ENCODE results near the gene SORCS1.

The SORCS1 gene

DNA sequence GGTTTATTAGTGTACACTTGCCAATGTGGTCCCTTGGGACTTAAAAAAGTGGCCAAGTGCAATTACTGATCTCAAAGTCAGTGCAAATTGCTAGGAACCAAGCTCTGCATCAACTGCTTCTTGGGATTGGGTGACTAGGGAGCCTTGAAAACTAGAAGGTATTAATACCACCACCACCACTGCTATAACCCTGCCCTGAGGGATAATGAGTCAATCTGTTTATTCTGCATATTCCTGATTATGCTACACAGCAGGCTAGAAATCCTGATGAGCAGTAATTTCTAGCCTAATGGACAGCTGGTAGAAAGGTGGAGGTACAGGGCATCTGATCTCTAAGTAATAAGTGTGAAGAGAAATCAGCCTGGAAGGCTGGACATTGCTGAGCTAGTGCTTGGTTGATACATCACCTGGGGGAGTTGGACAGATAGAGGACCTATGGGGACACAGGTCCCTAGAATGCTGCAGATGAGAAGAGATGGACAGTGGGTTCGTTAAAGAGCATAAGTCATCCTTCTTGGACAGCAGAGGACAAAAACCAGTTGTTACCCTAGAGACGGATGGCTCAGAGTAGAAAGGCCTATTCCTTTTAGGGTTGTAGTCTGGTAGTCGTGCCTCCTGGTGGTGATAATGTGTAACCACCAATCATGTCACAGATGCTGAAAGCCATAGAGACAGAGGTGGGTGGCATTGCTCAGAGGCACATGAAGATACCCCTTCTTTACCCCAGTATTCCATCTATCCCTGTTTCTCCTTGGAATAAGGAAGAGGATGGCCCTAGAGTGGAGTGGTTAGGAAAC is 554.8 kb downstream of the SORCS1 start:
- no peak for DNase-seq (ENCODE audit: low read depth, low spot score)
- Histone ChIP-seq H3K36me3 (ENCODE audit: insufficient read depth, low read length) (no peaks in the 10 kb centered on the region), H3K9me3 (ENCODE audit: low read depth, low read length) (no peaks in the 10 kb centered on the region), H3K27ac (no peak overlapping the region), H3K9ac (ENCODE audit: insufficient read length) (no peak overlapping the region), H3K4me3 (no peak overlapping the region)
- TF ChIP-seq EZH2 (IDR thresholded peaks at IDR 0.05) (no peak), POLR2AphosphoS5 (IDR thresholded peaks at IDR 0.05; ENCODE audit: borderline replicate concordance, low read depth, low read length) (no peak), FOXP2 (optimal IDR thresholded peaks at IDR 0.05; ENCODE audit: control extremely low read depth, extremely low read length, insufficient read depth) (no peak)

DNA sequence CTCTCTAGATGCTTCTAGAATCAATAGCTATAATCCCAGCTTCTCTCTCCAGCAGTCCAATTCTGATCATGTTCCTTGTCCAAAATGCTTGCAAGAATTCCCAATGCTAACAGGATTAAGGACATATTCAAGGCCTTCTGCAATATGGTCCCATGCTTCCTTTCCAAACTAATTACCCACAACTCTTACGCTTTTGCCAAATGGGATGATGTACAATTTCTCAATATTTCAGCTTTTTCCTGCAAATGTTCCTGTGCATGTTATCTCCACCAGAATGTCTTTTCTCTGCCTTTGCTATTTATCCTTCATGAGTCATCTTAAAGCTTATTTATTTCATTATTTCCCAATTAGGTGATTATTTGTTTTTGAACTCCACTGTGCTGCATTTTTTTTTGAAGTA is 556.4 kb downstream of the SORCS1 start:
- H3K27ac ChIP-seq, result no peak overlapping the region

DNA sequence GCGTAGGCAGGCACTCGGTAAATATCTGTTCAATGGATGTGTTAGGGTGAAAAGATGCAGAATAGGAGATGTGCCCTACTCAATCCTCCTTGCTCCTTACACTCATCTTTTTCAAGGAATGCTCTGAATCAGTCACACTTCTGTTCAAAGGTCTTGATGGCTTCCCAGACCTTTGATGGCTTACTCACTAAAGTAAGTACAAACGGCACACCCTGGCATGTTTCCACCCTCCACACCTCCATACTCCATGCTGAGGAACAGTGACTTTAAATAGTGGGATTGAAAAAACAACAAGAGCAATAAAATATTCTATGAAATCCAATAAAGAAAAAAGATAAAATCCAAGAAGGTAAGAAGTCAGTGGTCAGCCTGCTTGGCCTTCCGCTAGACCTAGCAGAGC is 569.2 kb downstream of the SORCS1 start:
- Histone ChIP-seq H3K9ac (ENCODE audit: insufficient read length) (no peak overlapping the region), H3K9me3 (ENCODE audit: low read depth, low read length) (no peaks in the 10 kb centered on the region), H3K27ac (no peak overlapping the region), H3K4me3 (no peak overlapping the region), H3K36me3 (ENCODE audit: insufficient read depth, low read length) (no peaks in the 10 kb centered on the region)
- TF ChIP-seq POLR2AphosphoS5 (IDR thresholded peaks at IDR 0.05; ENCODE audit: borderline replicate concordance, low read depth, low read length), result no peak
- no peak for TF ChIP-seq EZH2 (IDR thresholded peaks at IDR 0.05)
- no peak for TF ChIP-seq FOXP2 (optimal IDR thresholded peaks at IDR 0.05; ENCODE audit: control extremely low read depth, extremely low read length, insufficient read depth)
- no peak for DNase-seq (ENCODE audit: low read depth, low spot score)

More for the DNA sequence above, 556.4 kb downstream of the SORCS1 start:
- no peak overlapping the region for H3K9ac ChIP-seq (ENCODE audit: insufficient read length)
- H3K4me3 ChIP-seq, result no peak overlapping the region
- no peak for DNase-seq (ENCODE audit: low read depth, low spot score)
- H3K9me3 ChIP-seq (ENCODE audit: low read depth, low read length), result no peaks in the 10 kb centered on the region
- TF ChIP-seq POLR2AphosphoS5 (IDR thresholded peaks at IDR 0.05; ENCODE audit: borderline replicate concordance, low read depth, low read length), result no peak
- TF ChIP-seq FOXP2 (optimal IDR thresholded peaks at IDR 0.05; ENCODE audit: control extremely low read depth, extremely low read length, insufficient read depth), result no peak
- TF ChIP-seq EZH2 (IDR thresholded peaks at IDR 0.05), result no peak
- H3K36me3 ChIP-seq (ENCODE audit: insufficient read depth, low read length), result no peaks in the 10 kb centered on the region

DNA sequence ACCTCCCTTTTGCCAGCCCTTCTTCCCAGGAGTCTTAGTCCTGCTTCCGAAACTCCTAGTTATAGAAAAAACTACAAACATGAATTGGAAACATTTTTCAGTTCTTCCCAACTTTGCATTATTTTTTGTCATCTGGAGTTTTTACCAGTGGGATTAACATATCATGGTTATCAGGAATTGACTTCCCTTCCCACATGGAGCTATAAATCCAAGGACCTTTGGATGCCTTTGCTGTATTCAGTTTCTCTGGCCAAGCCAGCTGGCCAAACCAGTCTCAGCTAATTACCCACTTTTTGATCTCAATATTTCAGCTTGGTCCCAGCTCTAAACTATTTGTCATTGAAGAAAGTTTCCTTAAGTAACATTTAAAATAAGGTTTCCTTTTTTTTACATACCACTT is 570.6 kb downstream of the SORCS1 start:
- TF ChIP-seq FOXP2 (optimal IDR thresholded peaks at IDR 0.05; ENCODE audit: control extremely low read depth, extremely low read length, insufficient read depth) (no peak), EZH2 (IDR thresholded peaks at IDR 0.05) (no peak), POLR2AphosphoS5 (IDR thresholded peaks at IDR 0.05; ENCODE audit: borderline replicate concordance, low read depth, low read length) (no peak)
- Histone ChIP-seq H3K4me3 (no peak overlapping the region), H3K9ac (ENCODE audit: insufficient read length) (no peak overlapping the region), H3K27ac (no peak overlapping the region), H3K9me3 (ENCODE audit: low read depth, low read length) (no peaks in the 10 kb centered on the region), H3K36me3 (ENCODE audit: insufficient read depth, low read length) (no peaks in the 10 kb centered on the region)
- no peak for DNase-seq (ENCODE audit: low read depth, low spot score)

DNA sequence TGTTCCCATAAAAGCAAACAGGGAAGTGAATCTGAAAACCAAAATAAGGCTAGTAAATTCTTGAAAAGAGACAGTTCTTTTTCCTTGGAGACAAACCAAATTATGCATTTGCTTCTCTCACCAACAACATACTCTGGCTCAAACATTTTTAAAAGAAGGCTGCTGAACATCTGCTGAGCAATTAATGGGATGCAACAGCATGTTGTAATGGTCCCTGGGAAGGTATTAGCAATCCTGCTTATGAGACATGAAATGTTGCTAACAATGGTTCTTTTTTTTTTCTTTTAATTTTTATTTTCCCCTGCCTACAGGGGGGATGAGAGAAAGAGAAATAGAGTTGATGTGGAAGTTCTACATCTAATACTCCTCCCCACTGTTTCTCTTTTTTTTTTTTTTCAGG is 572.1 kb downstream of the SORCS1 start:
- no peaks in the 10 kb centered on the region for H3K36me3 ChIP-seq (ENCODE audit: insufficient read depth, low read length)
- H3K4me3 ChIP-seq, result no peak overlapping the region
- H3K9me3 ChIP-seq (ENCODE audit: low read depth, low read length), result no peaks in the 10 kb centered on the region
- no peak overlapping the region for H3K27ac ChIP-seq
- DNase-seq (ENCODE audit: low read depth, low spot score), result no peak
- TF ChIP-seq FOXP2 (optimal IDR thresholded peaks at IDR 0.05; ENCODE audit: control extremely low read depth, extremely low read length, insufficient read depth), result no peak
- no peak for TF ChIP-seq EZH2 (IDR thresholded peaks at IDR 0.05)
- no peak for TF ChIP-seq POLR2AphosphoS5 (IDR thresholded peaks at IDR 0.05; ENCODE audit: borderline replicate concordance, low read depth, low read length)
- no peak overlapping the region for H3K9ac ChIP-seq (ENCODE audit: insufficient read length)

DNA sequence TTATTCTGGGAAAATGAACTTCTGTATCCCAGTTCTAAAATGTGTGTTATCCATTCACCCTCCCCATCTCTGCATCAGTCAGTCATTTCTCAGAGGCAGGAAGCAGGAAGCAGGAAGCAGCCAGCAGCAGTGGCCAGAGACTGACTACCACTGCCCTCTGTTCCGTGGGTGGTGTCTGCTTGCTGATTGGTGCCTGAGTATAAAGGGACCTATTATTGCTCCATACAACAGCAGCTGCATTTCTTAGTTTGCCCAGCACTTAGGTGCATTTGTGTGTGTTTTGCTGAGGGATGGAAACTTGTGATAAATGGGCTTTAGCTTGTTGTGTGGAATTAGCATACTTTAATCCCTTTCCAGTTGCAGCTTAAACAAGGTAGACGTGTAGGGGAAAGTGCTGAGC is 582.2 kb downstream of the SORCS1 start:
- Histone ChIP-seq H3K36me3 (ENCODE audit: insufficient read depth, low read length) (no peaks in the 10 kb centered on the region), H3K4me3 (no peak overlapping the region), H3K9me3 (ENCODE audit: low read depth, low read length) (no peaks in the 10 kb centered on the region), H3K27ac (no peak overlapping the region), H3K9ac (ENCODE audit: insufficient read length) (no peak overlapping the region)
- DNase-seq (ENCODE audit: low read depth, low spot score), result no peak
- TF ChIP-seq POLR2AphosphoS5 (IDR thresholded peaks at IDR 0.05; ENCODE audit: borderline replicate concordance, low read depth, low read length) (no peak), FOXP2 (optimal IDR thresholded peaks at IDR 0.05; ENCODE audit: control extremely low read depth, extremely low read length, insufficient read depth) (no peak), EZH2 (IDR thresholded peaks at IDR 0.05) (no peak)

DNA sequence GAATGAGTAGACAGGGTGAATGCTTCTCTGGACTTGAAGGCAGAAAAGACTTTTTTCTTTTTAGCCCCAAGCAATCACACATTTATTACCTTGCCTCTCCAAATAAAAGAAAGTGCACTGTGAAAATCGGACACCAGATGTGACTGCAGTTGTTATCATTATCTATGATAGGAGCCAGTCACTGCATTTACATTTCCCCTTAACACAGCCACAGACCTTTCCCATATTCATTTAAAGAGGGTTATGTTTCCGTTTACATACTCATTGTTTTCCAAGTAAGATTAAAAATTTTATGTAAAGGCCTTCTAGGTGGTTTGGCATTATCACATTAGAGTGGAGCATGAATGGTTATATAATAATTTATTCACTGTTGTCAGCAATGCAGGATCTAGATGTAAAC is 586.8 kb downstream of the SORCS1 start:
- H3K9me3 ChIP-seq (ENCODE audit: low read depth, low read length), result no peaks in the 10 kb centered on the region
- no peaks in the 10 kb centered on the region for H3K36me3 ChIP-seq (ENCODE audit: insufficient read depth, low read length)
- H3K27ac ChIP-seq, result no peak overlapping the region
- no peak for TF ChIP-seq FOXP2 (optimal IDR thresholded peaks at IDR 0.05; ENCODE audit: control extremely low read depth, extremely low read length, insufficient read depth)
- TF ChIP-seq EZH2 (IDR thresholded peaks at IDR 0.05), result no peak
- no peak for TF ChIP-seq POLR2AphosphoS5 (IDR thresholded peaks at IDR 0.05; ENCODE audit: borderline replicate concordance, low read depth, low read length)
- DNase-seq (ENCODE audit: low read depth, low spot score), result no peak
- H3K4me3 ChIP-seq, result no peak overlapping the region
- H3K9ac ChIP-seq (ENCODE audit: insufficient read length), result no peak overlapping the region

DNA sequence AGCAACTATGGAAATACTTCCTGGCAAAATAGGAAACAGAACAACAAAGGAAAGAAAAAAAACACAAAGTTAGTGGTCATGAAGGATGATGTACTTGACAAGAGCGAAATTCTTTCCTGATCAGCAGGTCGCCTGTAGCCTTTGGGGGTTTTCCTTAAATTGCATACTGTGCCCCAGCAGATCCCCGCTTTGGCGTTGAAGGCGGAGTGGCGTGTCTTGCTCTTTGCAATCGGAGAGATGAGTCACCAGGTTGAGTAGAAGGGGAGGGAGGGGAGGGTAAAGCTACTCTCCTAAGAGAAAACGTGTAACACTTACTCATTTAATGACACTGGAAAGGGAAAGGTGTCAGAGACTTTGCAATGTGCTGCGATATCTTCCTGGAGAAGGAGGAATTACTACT is 587.2 kb downstream of the SORCS1 start:
- no peaks in the 10 kb centered on the region for H3K36me3 ChIP-seq (ENCODE audit: insufficient read depth, low read length)
- no peak overlapping the region for H3K27ac ChIP-seq
- no peak overlapping the region for H3K4me3 ChIP-seq
- TF ChIP-seq POLR2AphosphoS5 (IDR thresholded peaks at IDR 0.05; ENCODE audit: borderline replicate concordance, low read depth, low read length) (no peak), EZH2 (IDR thresholded peaks at IDR 0.05) (no peak), FOXP2 (optimal IDR thresholded peaks at IDR 0.05; ENCODE audit: control extremely low read depth, extremely low read length, insufficient read depth) (no peak)
- DNase-seq (ENCODE audit: low read depth, low spot score), result no peak
- no peaks in the 10 kb centered on the region for H3K9me3 ChIP-seq (ENCODE audit: low read depth, low read length)
- no peak overlapping the region for H3K9ac ChIP-seq (ENCODE audit: insufficient read length)

DNA sequence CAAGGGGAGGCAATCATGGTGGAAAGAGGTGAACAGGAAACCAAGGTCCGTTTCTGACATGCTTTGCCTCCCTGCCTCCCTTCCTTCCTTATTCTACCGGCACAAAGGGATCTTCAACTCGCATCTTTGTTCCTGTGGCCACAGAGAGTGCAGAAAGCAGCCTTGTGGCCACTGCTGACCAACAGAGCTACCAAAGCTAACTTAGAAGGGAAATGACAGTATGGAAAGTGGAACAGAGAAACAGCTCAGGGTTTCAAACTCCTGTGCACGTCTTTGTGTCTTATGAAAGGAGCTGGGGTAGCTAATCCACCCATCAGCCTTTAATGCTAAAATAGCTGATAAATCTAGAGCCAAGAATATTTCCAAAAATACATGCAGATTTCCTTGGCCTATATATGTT is 588.0 kb downstream of the SORCS1 start:
- Histone ChIP-seq H3K36me3 (ENCODE audit: insufficient read depth, low read length) (no peaks in the 10 kb centered on the region), H3K9me3 (ENCODE audit: low read depth, low read length) (no peaks in the 10 kb centered on the region), H3K4me3 (no peak overlapping the region), H3K9ac (ENCODE audit: insufficient read length) (no peak overlapping the region), H3K27ac (no peak overlapping the region)
- DNase-seq (ENCODE audit: low read depth, low spot score), result no peak
- TF ChIP-seq POLR2AphosphoS5 (IDR thresholded peaks at IDR 0.05; ENCODE audit: borderline replicate concordance, low read depth, low read length), result no peak
